ENCODE measurements around the gene AK3. TPM values are rescaled to one million over a fixed set of nuclear protein-coding genes. Genes with fewer than 3 reads are reported as not detected.

Gene AK3
- total RNA-seq (10 to 100 TPM; 18.3 to 24.1 TPM), polyA plus RNA-seq (ENCODE audit: insufficient read depth, low read depth, low replicate concordance) (23.4 TPM)
- long read RNA-seq, donor 1, transcript AK3-202 (5 exons, 2,736 nt), result major isoform, 22 of 23 reads
- long read RNA-seq, donor 1, partial matches to known transcripts, result 0 of 23 reads
- long read RNA-seq, donor 1, other reads (novel, unspliced or antisense), result 0 of 23 reads
- long read RNA-seq, donor 2, transcript AK3-202 (5 exons, 2,736 nt), result major isoform, 17 of 17 reads
- long read RNA-seq, donor 2, partial matches to known transcripts, result 0 of 17 reads
- long read RNA-seq, donor 2, other reads (novel, unspliced or antisense), result 0 of 17 reads

GRCh38 chr9:4740638-4741364, at the start of gene AK3:
Gene AK3, minus strand, starts transcription at chr9:4741202. Its CDS starts 115 bp downstream, at chr9:4741087.
- H3K4me1 ChIP-seq, result peaks cover 8% of the 10 kb centered on the region
- WGBS, 2 donors, result 0% methylated on average over 2 to 71 of the region's 84 CpGs
- H3K27me3 ChIP-seq, result no peaks in the 10 kb centered on the region
- peak within 1 kb of the TSS; percentile 92 to 94 for H3K27ac ChIP-seq
- TF ChIP-seq POLR2A (IDR thresholded peaks at IDR 0.05), result peak; percentile 26
- TF ChIP-seq, protein P1, sequence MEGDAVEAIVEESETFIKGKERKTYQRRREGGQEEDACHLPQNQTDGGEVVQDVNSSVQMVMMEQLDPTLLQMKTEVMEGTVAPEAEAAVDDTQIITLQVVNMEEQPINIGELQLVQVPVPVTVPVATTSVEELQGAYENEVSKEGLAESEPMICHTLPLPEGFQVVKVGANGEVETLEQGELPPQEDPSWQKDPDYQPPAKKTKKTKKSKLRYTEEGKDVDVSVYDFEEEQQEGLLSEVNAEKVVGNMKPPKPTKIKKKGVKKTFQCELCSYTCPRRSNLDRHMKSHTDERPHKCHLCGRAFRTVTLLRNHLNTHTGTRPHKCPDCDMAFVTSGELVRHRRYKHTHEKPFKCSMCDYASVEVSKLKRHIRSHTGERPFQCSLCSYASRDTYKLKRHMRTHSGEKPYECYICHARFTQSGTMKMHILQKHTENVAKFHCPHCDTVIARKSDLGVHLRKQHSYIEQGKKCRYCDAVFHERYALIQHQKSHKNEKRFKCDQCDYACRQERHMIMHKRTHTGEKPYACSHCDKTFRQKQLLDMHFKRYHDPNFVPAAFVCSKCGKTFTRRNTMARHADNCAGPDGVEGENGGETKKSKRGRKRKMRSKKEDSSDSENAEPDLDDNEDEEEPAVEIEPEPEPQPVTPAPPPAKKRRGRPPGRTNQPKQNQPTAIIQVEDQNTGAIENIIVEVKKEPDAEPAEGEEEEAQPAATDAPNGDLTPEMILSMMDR (IDR thresholded peaks at IDR 0.05), result no peak
- H3K4me3 ChIP-seq, result peak within 1 kb of the TSS; percentile 86 to 90
- peak; percentile 84 for DNase-seq
- intact Hi-C loops (cut with DNase I; ENCODE audit: low total_unique reads), result loop anchor here (5.0 kb wide), 1 partner anchor 78 kb away; the partner anchor contains the start of gene PLPP6
- H3K9me3 ChIP-seq, result no peaks in the 10 kb centered on the region
- H3K36me3 ChIP-seq (ENCODE audit: low read depth, missing control alignments), result no peaks in the 10 kb centered on the region

- Histone ChIP-seq H3K27ac (no peak overlapping the region), H3K36me3 (ENCODE audit: low read depth, missing control alignments) (no peaks in the 10 kb centered on the region), H3K27me3 (no peaks in the 10 kb centered on the region), H3K4me3 (no peak overlapping the region), H3K9me3 (no peaks in the 10 kb centered on the region), H3K4me1 (no peaks in the 10 kb centered on the region)
- WGBS, 2 donors, result 91 to 96% methylated on average over 6 of the region's 6 CpGs
- no peak for DNase-seq
- intact Hi-C loops (cut with DNase I; ENCODE audit: low total_unique reads), result no loop called here
- TF ChIP-seq POLR2A (IDR thresholded peaks at IDR 0.05), result no peak
- TF ChIP-seq, protein P1 (IDR thresholded peaks at IDR 0.05), result no peak
Measured at GRCh38 chr9:4788703-4789102, 47.7 kb upstream of the AK3 start.

GRCh38 chr9:4787876-4788275, 46.9 kb upstream of the AK3 start:
- H3K27ac ChIP-seq, result no peak overlapping the region
- H3K4me3 ChIP-seq, result no peak overlapping the region
- H3K4me1 ChIP-seq, result no peaks in the 10 kb centered on the region
- H3K27me3 ChIP-seq, result no peaks in the 10 kb centered on the region
- H3K36me3 ChIP-seq (ENCODE audit: low read depth, missing control alignments), result no peaks in the 10 kb centered on the region
- WGBS, 2 donors, result 82 to 100% methylated on average over 1 of the region's 1 CpG
- no peak for DNase-seq
- intact Hi-C loops (cut with DNase I; ENCODE audit: low total_unique reads), result no loop called here
- no peaks in the 10 kb centered on the region for H3K9me3 ChIP-seq
- no peak for TF ChIP-seq POLR2A (IDR thresholded peaks at IDR 0.05)
- TF ChIP-seq, protein P1 (IDR thresholded peaks at IDR 0.05), result no peak

GRCh38 chr9:4786599-4786998, 45.6 kb upstream of the AK3 start:
- H3K4me1 ChIP-seq, result no peaks in the 10 kb centered on the region
- no peak overlapping the region for H3K4me3 ChIP-seq
- intact Hi-C loops (cut with DNase I; ENCODE audit: low total_unique reads), result no loop called here
- 93 to 94% methylated on average over 4 of the region's 4 CpGs for whole genome bisulfite sequencing, 2 donors
- no peak for DNase-seq
- H3K36me3 ChIP-seq (ENCODE audit: low read depth, missing control alignments), result no peaks in the 10 kb centered on the region
- H3K27me3 ChIP-seq, result no peaks in the 10 kb centered on the region
- no peak for TF ChIP-seq POLR2A (IDR thresholded peaks at IDR 0.05)
- TF ChIP-seq, protein P1 (IDR thresholded peaks at IDR 0.05), result no peak
- H3K27ac ChIP-seq, result no peak overlapping the region
- no peaks in the 10 kb centered on the region for H3K9me3 ChIP-seq
